Endometrial microvascular endothelial cells (primary cell): ENCODE data around the gene INTS14. TPM values are rescaled to one million over a fixed set of nuclear protein-coding genes. Genes with fewer than 3 reads are reported as not detected.
"Not testable (repeated sequence)": the region's sequence is repeated elsewhere in the genome, so short reads cannot be mapped to it uniquely, and the experiment has no call there.

ENCODE experiments used
- in situ Hi-C: cut with HindIII; loops from 2 replicates; pipeline ENCODE4 v1.10.0; 2017; ENCODE audit warnings: low sequenced_read_pairs, low pct_unique_long_range_greater_than_20kb; ENCODE audit errors: inconsistent ontology term
- total RNA-seq: library from RNA; depleted of rRNA; stranded (reverse); fragments of >200 nt; gene quantifications from one replicate; pipeline ENCODE4 v1.2.3, GENCODE V29; 2015; ENCODE audit errors: inconsistent ontology term

INTS14 gene
- total RNA-seq, 1 donor from 2014 or later = 47.9 TPM

GRCh38 chr15:65595960-65596359, 15.0 kb downstream of the INTS14 start:
- in situ Hi-C loops = no loop called here

GRCh38 chr15:65587094-65587493, 23.8 kb downstream of the INTS14 start:
- in situ Hi-C loops = no loop called here

- in situ Hi-C loops = no loop called here
Observed at GRCh38 chr15:65584241-65584640, 26.7 kb downstream of the INTS14 start.

GRCh38 chr15:65583701-65584100, 27.2 kb downstream of the INTS14 start:
- in situ Hi-C loops = no loop called here

GRCh38 chr15:65580287-65580686, 30.6 kb downstream of the INTS14 start:
- in situ Hi-C loops = no loop called here

GRCh38 chr15:65579762-65580161, 31.2 kb downstream of the INTS14 start:
- in situ Hi-C loops = no loop called here

- in situ Hi-C loops = no loop called here
Observed at GRCh38 chr15:65578904-65579728, 31.8 kb downstream of the INTS14 start.

- in situ Hi-C loops = no loop called here
Observed at GRCh38 chr15:65577129-65577996, 33.6 kb downstream of the INTS14 start.

GRCh38 chr15:65576664-65577063, 34.3 kb downstream of the INTS14 start:
- in situ Hi-C loops = no loop called here

- in situ Hi-C loops = no loop called here
Observed at GRCh38 chr15:65571971-65572370, 39.0 kb downstream of the INTS14 start.

- in situ Hi-C loops = no loop called here
Observed at GRCh38 chr15:65569728-65570127, 41.2 kb downstream of the INTS14 start.

- in situ Hi-C loops = no loop called here
Observed at GRCh38 chr15:65561934-65562333, 49.0 kb downstream of the INTS14 start.

- in situ Hi-C loops = no loop called here
Observed at GRCh38 chr15:65559941-65560340, 51.0 kb downstream of the INTS14 start.

GRCh38 chr15:65558997-65559760, 51.8 kb downstream of the INTS14 start:
- in situ Hi-C loops = no loop called here

- in situ Hi-C loops = no loop called here
Observed at GRCh38 chr15:65558336-65558735, 52.6 kb downstream of the INTS14 start.

GRCh38 chr15:65556622-65557021, 54.3 kb downstream of the INTS14 start:
- in situ Hi-C loops = no loop called here

- in situ Hi-C loops = no loop called here
Observed at GRCh38 chr15:65553691-65554090, 57.2 kb downstream of the INTS14 start.

- in situ Hi-C loops = not testable (repeated sequence)
Observed at GRCh38 chr15:65552851-65553250, 58.1 kb downstream of the INTS14 start.

GRCh38 chr15:65551183-65551582, 59.7 kb downstream of the INTS14 start:
- in situ Hi-C loops = no loop called here
